IgD-negative memory B cell (primary cell): ENCODE measurements around the gene CCL27. TPM values are rescaled to one million over a fixed set of nuclear protein-coding genes. Genes with fewer than 3 reads are reported as not detected.
A peak's percentile ranks its signal among the peaks of the same experiment; 100 is the strongest.

Experiments
- H3K27ac Mint-ChIP-seq, 3 donors: one replicate each; pipeline ENCODE4 v1.8.0; 2020 to 2022; ENCODE audit warnings: mild to moderate bottlenecking in 3 of 3, mixed read lengths in 3 of 3, moderate library complexity in 1 of 3
- H3K27me3 Mint-ChIP-seq: one replicate; pipeline ENCODE4 v1.8.0; 2021; ENCODE audit warnings: mixed read lengths
- H3K36me3 Mint-ChIP-seq: one replicate; pipeline ENCODE4 v1.8.0; 2020; ENCODE audit warnings: mild to moderate bottlenecking, mixed read lengths
- H3K4me1 Mint-ChIP-seq, 3 donors: one replicate each; pipeline ENCODE4 v1.8.0; 2020 to 2022; ENCODE audit warnings: mixed read lengths in 3 of 3, mild to moderate bottlenecking in 1 of 3
- H3K4me3 Mint-ChIP-seq, 4 donors: one replicate each; pipeline ENCODE4 v1.8.0; 2020 to 2022; ENCODE audit warnings: mild to moderate bottlenecking in 4 of 4, mixed read lengths in 4 of 4, moderate library complexity in 3 of 4
- H3K9me3 Mint-ChIP-seq, 3 donors: one replicate each; pipeline ENCODE4 v1.8.0; 2020 to 2021; ENCODE audit warnings: mixed read lengths in 3 of 3, mild to moderate bottlenecking in 1 of 3
- polyA plus RNA-seq: library from polyadenylated mRNA; unstranded; fragments of 300-500 nt; fragmentation: Illumina TruSeq; gene quantifications from one replicate; pipeline ENCODE4 v1.2.3, GENCODE V29; 2021

The CCL27 gene
- polyA plus RNA-seq, 1 donor from 2014 or later = not detected

- Mint-ChIP-seq H3K4me3 (peak overlapping the region; percentile 87 to 96 (median 93)), H3K27ac (peak overlapping the region; percentile 85 to 96 (median 90)), H3K9me3 (peaks cover 0 to 5% (median 3%) of the 10 kb centered on the region in 3 donors), H3K27me3 (no peaks in the 10 kb centered on the region), H3K4me1 (peaks cover 10 to 18% (median 16%) of the 10 kb centered on the region in 3 donors), H3K36me3 (peaks cover 6% of the 10 kb centered on the region)
These were observed 2.0 kb upstream of the CCL27 start for GRCh38 chr9:34664281-34665066.

- Mint-ChIP-seq H3K27ac (no peak overlapping the region), H3K27me3 (no peaks in the 10 kb centered on the region), H3K9me3 (no peaks in the 10 kb centered on the region), H3K4me3 (peak overlapping the region in 1 of 4 donors; percentile 17), H3K4me1 (peaks cover 10 to 18% (median 16%) of the 10 kb centered on the region in 3 donors), H3K36me3 (peaks cover 1% of the 10 kb centered on the region)
These were observed 797 bp upstream of the CCL27 start for GRCh38 chr9:34663303-34663605.

GRCh38 chr9:34659592-34660253 lies 2.7 kb downstream of the CCL27 start:
- H3K4me1 Mint-ChIP-seq = peaks cover 9 to 13% (median 11%) of the 10 kb centered on the region in 3 donors
- H3K27me3 Mint-ChIP-seq = no peaks in the 10 kb centered on the region
- no peak overlapping the region for H3K4me3 Mint-ChIP-seq
- H3K36me3 Mint-ChIP-seq = peaks cover 2% of the 10 kb centered on the region
- H3K9me3 Mint-ChIP-seq = no peaks in the 10 kb centered on the region
- no peak overlapping the region for H3K27ac Mint-ChIP-seq

DNA sequence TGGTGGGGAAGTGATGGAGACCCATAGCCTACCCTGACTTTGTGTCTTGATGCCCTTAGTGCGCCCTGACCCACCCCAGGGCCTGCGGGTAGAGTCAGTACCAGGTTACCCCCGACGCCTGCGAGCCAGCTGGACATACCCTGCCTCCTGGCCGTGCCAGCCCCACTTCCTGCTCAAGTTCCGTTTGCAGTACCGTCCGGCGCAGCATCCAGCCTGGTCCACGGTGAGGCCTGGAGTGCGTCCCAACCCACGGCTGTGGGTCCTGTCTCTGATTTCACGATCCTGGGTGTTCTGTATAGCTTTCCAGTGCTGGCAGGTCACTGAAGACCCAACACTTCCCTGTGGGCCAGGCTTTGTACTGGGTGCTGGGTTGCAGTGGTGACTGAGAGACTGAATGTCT lies 4.0 kb downstream of the CCL27 start:
- Mint-ChIP-seq H3K9me3 (no peaks in the 10 kb centered on the region), H3K4me1 (peaks cover 0 to 6% (median 3%) of the 10 kb centered on the region in 3 donors), H3K4me3 (no peak overlapping the region), H3K27me3 (no peaks in the 10 kb centered on the region), H3K27ac (no peak overlapping the region), H3K36me3 (peaks cover 2% of the 10 kb centered on the region)

GRCh38 chr9:34656992-34657391 lies 5.5 kb downstream of the CCL27 start:
- no peak overlapping the region for H3K27ac Mint-ChIP-seq
- H3K36me3 Mint-ChIP-seq = peaks cover 2% of the 10 kb centered on the region
- H3K4me1 Mint-ChIP-seq = peaks cover 3 to 6% (median 5%) of the 10 kb centered on the region in 3 donors
- H3K4me3 Mint-ChIP-seq = no peak overlapping the region
- H3K9me3 Mint-ChIP-seq = no peaks in the 10 kb centered on the region
- H3K27me3 Mint-ChIP-seq = no peaks in the 10 kb centered on the region

GRCh38 chr9:34655394-34655793 lies 7.1 kb downstream of the CCL27 start:
- no peaks in the 10 kb centered on the region for H3K9me3 Mint-ChIP-seq
- no peak overlapping the region for H3K4me3 Mint-ChIP-seq
- peaks cover 0 to 5% (median 3%) of the 10 kb centered on the region in 3 donors for H3K4me1 Mint-ChIP-seq
- H3K27me3 Mint-ChIP-seq = no peaks in the 10 kb centered on the region
- H3K36me3 Mint-ChIP-seq = peaks cover 2% of the 10 kb centered on the region
- no peak overlapping the region for H3K27ac Mint-ChIP-seq

DNA sequence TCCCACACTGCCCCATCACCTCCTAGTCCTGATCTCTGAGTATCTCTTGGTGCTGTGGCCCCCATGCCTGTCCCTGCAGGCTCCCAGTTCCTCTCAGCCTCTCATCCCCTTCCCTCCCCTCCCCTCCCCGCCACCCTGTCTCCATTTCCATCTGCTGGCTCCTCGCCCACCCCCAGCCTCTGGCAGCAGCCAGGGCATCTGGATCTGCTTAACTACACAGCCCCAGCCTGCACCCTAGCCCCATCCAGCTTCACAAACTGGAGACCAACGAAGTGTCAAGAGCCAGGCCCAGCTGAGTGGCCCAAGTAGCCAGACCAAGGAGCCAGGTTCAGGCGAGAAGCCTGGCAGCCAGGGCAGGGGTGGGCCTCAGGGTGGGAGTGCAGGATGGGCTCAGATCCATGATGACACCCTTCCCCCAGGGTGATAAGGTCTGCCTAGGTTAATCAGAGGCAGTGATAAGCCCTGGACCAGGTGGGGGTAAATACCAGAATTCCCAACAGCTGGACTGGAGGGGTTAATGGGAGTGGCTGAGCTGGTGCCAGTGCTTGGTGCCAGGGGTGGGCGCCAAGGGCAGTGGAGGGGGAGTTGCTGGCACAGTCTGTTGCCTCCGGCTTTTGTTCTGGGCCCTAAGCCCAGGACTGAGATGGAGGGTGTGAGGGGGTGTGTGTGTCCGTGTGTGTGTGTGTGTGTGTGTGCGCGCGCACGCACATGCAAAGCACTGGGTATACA lies 8.0 kb downstream of the CCL27 start:
- H3K36me3 Mint-ChIP-seq = peaks cover 2% of the 10 kb centered on the region
- no peak overlapping the region for H3K4me3 Mint-ChIP-seq
- no peak overlapping the region for H3K27ac Mint-ChIP-seq
- no peaks in the 10 kb centered on the region for H3K9me3 Mint-ChIP-seq
- H3K4me1 Mint-ChIP-seq = peaks cover 0 to 5% (median 3%) of the 10 kb centered on the region in 3 donors
- H3K27me3 Mint-ChIP-seq = no peaks in the 10 kb centered on the region

DNA sequence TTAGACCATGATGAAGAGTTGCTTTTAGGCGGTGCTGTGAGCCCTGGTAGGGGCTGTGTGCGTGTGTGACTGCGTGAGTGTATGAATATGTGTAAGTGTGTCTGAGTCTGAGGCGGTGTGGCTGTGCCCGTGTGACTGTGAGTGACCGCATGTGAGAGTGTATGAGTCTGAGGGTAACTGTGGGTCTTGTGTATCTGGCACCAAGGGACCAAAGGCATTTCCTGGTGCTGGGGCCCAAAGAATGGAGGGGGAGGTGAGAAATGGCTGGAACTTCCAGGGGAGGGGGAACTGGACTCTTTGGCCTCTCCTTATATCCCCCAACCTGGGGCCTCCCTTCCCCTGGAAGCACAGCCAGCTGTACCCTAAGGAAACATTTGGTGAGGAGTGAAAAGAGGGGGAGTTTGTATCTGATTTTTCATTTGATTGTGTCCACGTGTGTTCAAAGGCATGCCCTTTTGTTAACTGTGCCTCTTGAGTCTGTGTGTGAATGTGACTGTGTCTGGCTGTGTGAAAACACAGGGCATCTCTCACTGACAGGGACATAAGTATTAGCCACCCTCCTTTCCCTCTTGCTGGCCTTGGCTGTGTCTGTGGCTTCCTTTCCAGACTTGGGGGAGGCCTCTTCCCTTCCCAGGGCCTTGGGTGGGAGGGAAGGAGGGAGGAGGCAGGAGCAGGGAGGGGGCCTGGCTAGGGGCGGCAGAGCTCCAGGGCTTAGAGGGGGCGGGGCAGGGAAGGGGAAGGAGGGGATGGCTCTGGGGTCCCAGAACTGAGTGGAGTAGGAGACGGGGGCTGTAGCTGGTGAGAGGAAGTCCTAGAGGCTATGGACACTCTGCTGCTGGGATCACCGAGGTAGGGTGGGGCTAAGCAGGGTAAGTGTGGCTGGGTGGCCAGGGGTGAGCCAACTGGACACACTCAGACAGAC lies 9.0 kb downstream of the CCL27 start:
- no peaks in the 10 kb centered on the region for H3K27me3 Mint-ChIP-seq
- no peaks in the 10 kb centered on the region for H3K9me3 Mint-ChIP-seq
- H3K4me3 Mint-ChIP-seq = no peak overlapping the region

DNA sequence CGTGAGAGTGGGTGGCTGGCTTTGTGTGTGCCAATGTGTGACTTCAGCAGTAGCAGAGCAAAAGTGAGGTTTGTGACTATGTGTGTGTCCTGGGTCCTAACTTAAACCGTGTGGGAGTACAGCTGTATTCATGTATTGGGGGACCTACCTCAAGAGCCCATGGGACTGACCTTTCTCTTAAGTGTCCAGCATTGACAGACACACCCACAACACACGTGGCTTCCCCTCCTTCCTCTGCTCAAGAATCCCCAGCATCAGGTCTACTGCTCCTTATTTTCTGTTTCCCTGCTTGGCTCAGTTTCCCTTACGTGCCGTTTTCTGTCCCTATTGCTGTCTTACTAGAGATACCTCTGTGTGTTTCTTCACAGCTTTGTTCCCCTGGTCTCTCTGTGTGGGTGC lies 9.9 kb downstream of the CCL27 start:
- Mint-ChIP-seq H3K4me1 (peaks cover 0 to 11% (median 6%) of the 10 kb centered on the region in 3 donors), H3K27me3 (no peaks in the 10 kb centered on the region), H3K36me3 (peaks cover 2% of the 10 kb centered on the region), H3K9me3 (no peaks in the 10 kb centered on the region), H3K27ac (no peak overlapping the region), H3K4me3 (no peak overlapping the region)

More for the DNA sequence above, 9.0 kb downstream of the CCL27 start:
- peaks cover 0 to 5% (median 3%) of the 10 kb centered on the region in 3 donors for H3K4me1 Mint-ChIP-seq
- H3K36me3 Mint-ChIP-seq = peaks cover 2% of the 10 kb centered on the region
- H3K27ac Mint-ChIP-seq = peak overlapping the region in 1 of 3 donors; percentile 79

GRCh38 chr9:34651876-34652601 lies 10.4 kb downstream of the CCL27 start, which contains the start of gene IL11RA:
IL11RA (plus strand) TSS chr9:34652185; CDS start chr9:34655218, 3,033 bp downstream.
- Mint-ChIP-seq H3K36me3 (peaks cover 2% of the 10 kb centered on the region), H3K27me3 (no peaks in the 10 kb centered on the region), H3K27ac (peak within 1 kb of the TSS in 1 of 3 donors; percentile 79), H3K4me3 (peak within 1 kb of the TSS in 1 of 4 donors; percentile 50), H3K9me3 (no peaks in the 10 kb centered on the region), H3K4me1 (peaks cover 5 to 17% (median 12%) of the 10 kb centered on the region in 3 donors)

DNA sequence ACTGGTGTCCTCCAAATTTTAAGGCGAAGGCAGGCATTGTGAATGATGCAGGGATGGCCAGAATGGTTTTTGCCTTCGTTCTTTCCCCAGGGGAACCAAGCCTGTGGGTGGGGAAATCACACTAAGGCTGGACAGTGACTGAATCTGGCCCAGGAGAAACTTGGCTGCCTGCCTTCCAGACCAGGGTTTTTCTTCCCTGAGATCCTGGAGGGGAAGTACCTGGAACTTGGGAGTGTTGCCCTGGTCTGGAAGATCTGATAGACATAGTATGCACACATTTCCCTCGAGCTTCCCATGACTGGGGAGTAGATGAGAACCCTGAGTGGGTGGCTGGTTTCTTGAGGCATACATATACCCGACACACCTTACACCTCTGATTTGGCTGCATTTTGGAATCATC lies 11.1 kb downstream of the CCL27 start:
- peaks cover 11 to 19% (median 18%) of the 10 kb centered on the region in 3 donors for H3K4me1 Mint-ChIP-seq
- peak overlapping the region in 1 of 3 donors; percentile 23 for H3K27ac Mint-ChIP-seq
- H3K27me3 Mint-ChIP-seq = no peaks in the 10 kb centered on the region

DNA sequence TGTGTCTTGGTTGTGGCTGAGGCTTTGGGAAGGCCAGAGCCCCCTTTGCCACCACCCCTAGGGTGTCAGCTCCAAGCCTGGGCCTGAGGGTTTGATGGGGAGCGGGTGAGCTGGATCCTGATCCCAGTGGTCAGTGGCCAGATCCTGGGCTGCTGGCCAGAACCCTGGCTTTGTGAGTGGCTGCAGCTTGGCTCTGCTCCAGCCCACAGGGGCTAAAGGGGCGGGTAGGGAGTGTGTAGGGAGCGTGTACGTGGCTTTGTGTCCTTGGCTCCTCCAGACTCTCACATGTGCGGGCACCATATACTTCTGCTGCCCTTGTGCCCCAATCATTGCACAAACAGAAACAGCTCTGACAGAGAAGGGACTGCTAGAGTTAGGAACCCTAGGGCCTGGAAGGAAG lies 11.6 kb downstream of the CCL27 start:
- Mint-ChIP-seq H3K36me3 (peaks cover 2% of the 10 kb centered on the region), H3K4me1 (peaks cover 16 to 22% (median 21%) of the 10 kb centered on the region in 3 donors), H3K9me3 (no peaks in the 10 kb centered on the region), H3K27ac (no peak overlapping the region), H3K27me3 (no peaks in the 10 kb centered on the region), H3K4me3 (peak overlapping the region in 2 of 4 donors; percentile 7 to 50)

More for the DNA sequence above, 11.1 kb downstream of the CCL27 start:
- H3K4me3 Mint-ChIP-seq = peak overlapping the region in 1 of 4 donors; percentile 50
- H3K9me3 Mint-ChIP-seq = no peaks in the 10 kb centered on the region
- H3K36me3 Mint-ChIP-seq = peaks cover 2% of the 10 kb centered on the region

GRCh38 chr9:34648673-34649072 lies 13.8 kb downstream of the CCL27 start:
- H3K27ac Mint-ChIP-seq = peak overlapping the region in 2 of 3 donors; percentile 23 to 64
- H3K4me3 Mint-ChIP-seq = peak overlapping the region; percentile 30 to 90 (median 56)
- peaks cover 2% of the 10 kb centered on the region for H3K36me3 Mint-ChIP-seq
- no peaks in the 10 kb centered on the region for H3K9me3 Mint-ChIP-seq
- no peaks in the 10 kb centered on the region for H3K27me3 Mint-ChIP-seq
- peaks cover 17 to 22% (median 21%) of the 10 kb centered on the region in 3 donors for H3K4me1 Mint-ChIP-seq
